Progenitor cell of endocrine pancreas (in vitro differentiated cells): ENCODE measurements around the gene GNPTAB. TPM values are rescaled to one million over a fixed set of nuclear protein-coding genes. Genes with fewer than 3 reads are reported as not detected.

ENCODE experiments used
- DNase-seq: peaks from one replicate; pipeline ENCODE4 v3.0.0; 2021; ENCODE audit warnings: low spot score; ENCODE audit not compliant: unreplicated experiment
- H3K27ac Mint-ChIP-seq: 2 replicates; pipeline ENCODE4 v1.8.0; 2021; ENCODE audit warnings: mild to moderate bottlenecking, moderate library complexity, mixed read lengths
- H3K27me3 Mint-ChIP-seq: 2 replicates; pipeline ENCODE4 v1.8.0; 2021; ENCODE audit warnings: mixed read lengths
- H3K36me3 Mint-ChIP-seq: 2 replicates; pipeline ENCODE4 v1.8.0; 2022; ENCODE audit warnings: mixed read lengths; ENCODE audit not compliant: insufficient read depth
- H3K4me1 Mint-ChIP-seq: 2 replicates; pipeline ENCODE4 v1.8.0; 2021; ENCODE audit warnings: low read depth, mixed read lengths
- H3K4me3 Mint-ChIP-seq: 2 replicates; pipeline ENCODE4 v1.8.0; 2021; ENCODE audit warnings: low read depth, mild to moderate bottlenecking, moderate library complexity, mixed read lengths
- H3K9me3 Mint-ChIP-seq: 2 replicates; pipeline ENCODE4 v1.8.0; 2021; ENCODE audit warnings: low read depth, mixed read lengths
- CTCF ChIP-seq: fragments of 200-600 bp; sonication (generic); IDR thresholded peaks from one replicate; pipeline ENCODE4 v1.5.0; 2021; ENCODE audit warnings: antibody characterized with exemption, mild to moderate bottlenecking; ENCODE audit not compliant: unreplicated experiment
- total RNA-seq: library from RNA; stranded (reverse); gene quantifications from 2 replicates; pipeline ENCODE4 v1.2.1, GENCODE V29; 2021

The GNPTAB gene
- total RNA-seq, 1 donor from 2014 or later, result 23.2 TPM

GRCh38 chr12:101779200-101779599 is 51.6 kb downstream of the GNPTAB start:
- H3K27ac Mint-ChIP-seq, result no peak overlapping the region
- no peaks in the 10 kb centered on the region for H3K4me1 Mint-ChIP-seq
- no peak for TF ChIP-seq CTCF
- DNase-seq, result no peak
- no peaks in the 10 kb centered on the region for H3K9me3 Mint-ChIP-seq
- H3K4me3 Mint-ChIP-seq, result no peak overlapping the region
- H3K27me3 Mint-ChIP-seq, result no peaks in the 10 kb centered on the region
- H3K36me3 Mint-ChIP-seq, result no peaks in the 10 kb centered on the region

- no peak for TF ChIP-seq CTCF
- no peaks in the 10 kb centered on the region for H3K9me3 Mint-ChIP-seq
- no peak for DNase-seq
- no peak overlapping the region for H3K27ac Mint-ChIP-seq
- no peaks in the 10 kb centered on the region for H3K36me3 Mint-ChIP-seq
- H3K4me1 Mint-ChIP-seq, result no peaks in the 10 kb centered on the region
- no peak overlapping the region for H3K4me3 Mint-ChIP-seq
- no peaks in the 10 kb centered on the region for H3K27me3 Mint-ChIP-seq
Observed at GRCh38 chr12:101777978-101778377, 52.8 kb downstream of the GNPTAB start.

- H3K27ac Mint-ChIP-seq, result no peak overlapping the region
- H3K27me3 Mint-ChIP-seq, result no peaks in the 10 kb centered on the region
- no peak for DNase-seq
- H3K4me1 Mint-ChIP-seq, result no peaks in the 10 kb centered on the region
- no peak overlapping the region for H3K4me3 Mint-ChIP-seq
- no peaks in the 10 kb centered on the region for H3K9me3 Mint-ChIP-seq
- no peaks in the 10 kb centered on the region for H3K36me3 Mint-ChIP-seq
- TF ChIP-seq CTCF, result no peak
Observed at GRCh38 chr12:101777485-101777884, 53.3 kb downstream of the GNPTAB start.

- Mint-ChIP-seq H3K9me3 (no peaks in the 10 kb centered on the region), H3K4me1 (no peaks in the 10 kb centered on the region), H3K27me3 (no peaks in the 10 kb centered on the region), H3K36me3 (no peaks in the 10 kb centered on the region), H3K27ac (no peak overlapping the region), H3K4me3 (no peak overlapping the region)
- no peak for DNase-seq
- no peak for TF ChIP-seq CTCF
Observed at GRCh38 chr12:101775816-101776215, 54.9 kb downstream of the GNPTAB start.

GRCh38 chr12:101773650-101774162 is 57.1 kb downstream of the GNPTAB start:
- peak; percentile 95 for TF ChIP-seq CTCF
- H3K36me3 Mint-ChIP-seq, result no peaks in the 10 kb centered on the region
- DNase-seq, result peak; percentile 35
- H3K9me3 Mint-ChIP-seq, result no peaks in the 10 kb centered on the region
- peaks cover under 1% of the 10 kb centered on the region for H3K4me1 Mint-ChIP-seq
- H3K4me3 Mint-ChIP-seq, result no peak overlapping the region
- no peak overlapping the region for H3K27ac Mint-ChIP-seq
- H3K27me3 Mint-ChIP-seq, result no peaks in the 10 kb centered on the region
